ENCODE data around the gene ERGIC1. TPM values are rescaled to one million over a fixed set of nuclear protein-coding genes. Genes with fewer than 3 reads are reported as not detected.

ERGIC1 gene
- total and polyA plus RNA-seq, 10 of the 15 experiments (the other 5 are each of a cell fraction or from before 2014, with no cell fraction given) = 8.8 to 104 (median 76.3) TPM

GRCh38 chr5:172837640-172838039 lies 3.6 kb downstream of the ERGIC1 start (continued):
- TF ChIP-seq RAD21 (IDR thresholded peaks at IDR 0.05; ENCODE audit: insufficient read depth, low read depth, low read length) = no peak
- no peak for TF ChIP-seq STAT3 (IDR thresholded peaks at IDR 0.05; ENCODE audit: low read depth, low read length)
- TF ChIP-seq TCF7 (IDR thresholded peaks at IDR 0.05; ENCODE audit: borderline replicate concordance) = no peak
- no peak for TF ChIP-seq USF1 (IDR thresholded peaks at IDR 0.05; ENCODE audit: borderline replicate concordance, extremely low read length, insufficient read depth, low read depth, low read length)
- TF ChIP-seq ZBTB33 (IDR thresholded peaks at IDR 0.05) = no peak
- no peak for TF ChIP-seq RCOR1 (conservative IDR thresholded peaks at IDR 0.05; ENCODE audit: low read depth, low read length)
- no peak for TF ChIP-seq SIX5 (IDR thresholded peaks at IDR 0.05; ENCODE audit: low read depth, low read length, severe bottlenecking)
- TF ChIP-seq BHLHE40 (IDR thresholded peaks at IDR 0.05; ENCODE audit: borderline replicate concordance in 1 of 2, low read depth in 2 of 2, low read length in 1 of 2) = peak; percentile 61 to 77; a peak in 3 of 4 replicates
- no peak for TF ChIP-seq IRF4 (IDR thresholded peaks at IDR 0.05; ENCODE audit: low read depth, low read length)
- TF ChIP-seq CBX5 (IDR thresholded peaks at IDR 0.05; ENCODE audit: low read depth) = no peak
- no peak for TF ChIP-seq LARP7 (IDR thresholded peaks at IDR 0.05)
- 0 out of 2 replicates have a peak, but pooled peaks have one; percentile 23 for TF ChIP-seq HDGF (IDR thresholded peaks at IDR 0.05)
- TF ChIP-seq FOXM1 (IDR thresholded peaks at IDR 0.05; ENCODE audit: low read depth, low read length) = no peak
- TF ChIP-seq CHD2 (IDR thresholded peaks at IDR 0.05; ENCODE audit: borderline replicate concordance, low read depth, low read length) = no peak
- TF ChIP-seq TARDBP (IDR thresholded peaks at IDR 0.05; ENCODE audit: borderline replicate concordance) = no peak
- TF ChIP-seq MEF2B (IDR thresholded peaks at IDR 0.05; ENCODE audit: partially characterized antibody, poor library complexity, severe bottlenecking) = no peak
- TF ChIP-seq EGR1 (IDR thresholded peaks at IDR 0.05; ENCODE audit: borderline replicate concordance in 1 of 2, low read depth in 2 of 2, low read length in 2 of 2) = no peak
- no peak for TF ChIP-seq MAX (IDR thresholded peaks at IDR 0.05; ENCODE audit: low read depth, low read length)
- TF ChIP-seq ZBTB4 (CRISPR knock-in tag; IDR thresholded peaks at IDR 0.05) = no peak
- TF ChIP-seq ATF2 (IDR thresholded peaks at IDR 0.05; ENCODE audit: low read length) = no peak; the same call in 1 of the 2 replicates
- no peak for TF ChIP-seq ZZZ3 (IDR thresholded peaks at IDR 0.05; ENCODE audit: control insufficient read depth, insufficient read length, low read depth)
- no peak for TF ChIP-seq HCFC1 (IDR thresholded peaks at IDR 0.05; ENCODE audit: low read length)
- TF ChIP-seq USF2 (IDR thresholded peaks at IDR 0.05; ENCODE audit: borderline replicate concordance, low read depth, low read length) = no peak
